Muscle of leg (tissue), 11 donors: Measurements from ENCODE around the gene CASP14. TPM values are rescaled to one million over a fixed set of nuclear protein-coding genes. Genes with fewer than 3 reads are reported as not detected.
"Not testable (repeated sequence)": the region's sequence is repeated elsewhere in the genome, so short reads cannot be mapped to it uniquely, and the experiment has no call there.

Source experiments
- DNase-seq: peaks from one replicate; pipeline ENCODE4 v3.0.0; 2013
- H3K27ac ChIP-seq: one replicate; pipeline ENCODE4 v1.5.1; 2013; ENCODE audit warnings: mild to moderate bottlenecking, low read length, control low read depth
- H3K27me3 ChIP-seq: one replicate; pipeline ENCODE4 v1.6.1; 2013; ENCODE audit warnings: low read length; ENCODE audit not compliant: control insufficient read depth, insufficient read depth
- H3K36me3 ChIP-seq: one replicate; pipeline ENCODE4 v1.6.1; 2013; ENCODE audit warnings: low read length; ENCODE audit not compliant: control insufficient read depth, insufficient read depth
- H3K4me1 ChIP-seq: one replicate; pipeline ENCODE4 v1.6.1; 2013; ENCODE audit warnings: low read length; ENCODE audit not compliant: control insufficient read depth, insufficient read depth
- H3K4me3 ChIP-seq: one replicate; pipeline ENCODE4 v1.5.1; 2013; ENCODE audit warnings: low read length, control low read depth
- H3K9me3 ChIP-seq: replicated peaks from 2 replicates; pipeline ENCODE4 v1.6.1; 2013; ENCODE audit warnings: low read depth, low read length; ENCODE audit not compliant: control insufficient read depth
- WGBS: methylation state at CpG from one replicate; pipeline ENCODE4 v1.1.5; 2013; ENCODE audit warnings: missing lambda C conversion rate; ENCODE audit not compliant: insufficient coverage; 5-methylcytosine and 5-hydroxymethylcytosine counted together
- polyA plus RNA-seq, 8 donors: library from polyadenylated mRNA; unstranded; fragments of 120-200 nt; gene quantifications; one replicate each; pipeline versions ENCODE4 v1.2.1 to v1.2.3, GENCODE V29; 2013; ENCODE audit warnings: inconsistent platforms in 1 of 8, low replicate concordance in 1 of 8; ENCODE audit not compliant: insufficient read length in 8 of 8, insufficient read depth in 1 of 8
- total RNA-seq: library from RNA; stranded (reverse); fragments of 120-200 nt; gene quantifications from one replicate; pipeline ENCODE4 v1.2.4, GENCODE V29; 2013

The CASP14 gene
- total and polyA plus RNA-seq, 9 donors: 0.04 to 0.17 (median 0.12) TPM; not detected in 4

- Histone ChIP-seq H3K27me3 (no peaks in the 10 kb centered on the region), H3K27ac (no peak overlapping the region), H3K4me3 (no peak overlapping the region), H3K4me1 (no peaks in the 10 kb centered on the region), H3K9me3 (no peaks in the 10 kb centered on the region), H3K36me3 (no peaks in the 10 kb centered on the region)
- no peak for DNase-seq
- WGBS: 78% methylated on average over 8 of the region's 12 CpGs
Observed at GRCh38 chr19:15062036-15062435, 12.8 kb downstream of the CASP14 start.

- 62% methylated on average over 4 of the region's 4 CpGs for whole genome bisulfite sequencing
- H3K36me3 ChIP-seq: not testable (repeated sequence)
Observed at GRCh38 chr19:15070386-15070785, 21.1 kb downstream of the CASP14 start.

GRCh38 chr19:15072930-15073647, 23.8 kb downstream of the CASP14 start:
- Histone ChIP-seq H3K36me3 (no peaks in the 10 kb centered on the region), H3K27ac (no peak overlapping the region), H3K4me3 (no peak overlapping the region), H3K27me3 (no peaks in the 10 kb centered on the region), H3K9me3 (no peaks in the 10 kb centered on the region), H3K4me1 (no peaks in the 10 kb centered on the region)
- 79% methylated on average over 16 of the region's 23 CpGs for WGBS
- no peak for DNase-seq

More at GRCh38 chr19:15070386-15070785, 21.1 kb downstream of the CASP14 start:
- not testable (repeated sequence) for H3K4me1 ChIP-seq, H3K9me3 ChIP-seq, DNase-seq, H3K27me3 ChIP-seq, H3K27ac ChIP-seq, H3K4me3 ChIP-seq

- no peaks in the 10 kb centered on the region for H3K36me3 ChIP-seq
- no peak for DNase-seq
- 69% methylated on average over 1 of the region's 2 CpGs for WGBS
- H3K27ac ChIP-seq: no peak overlapping the region
- no peaks in the 10 kb centered on the region for H3K27me3 ChIP-seq
- no peak overlapping the region for H3K4me3 ChIP-seq
- no peaks in the 10 kb centered on the region for H3K9me3 ChIP-seq
- H3K4me1 ChIP-seq: no peaks in the 10 kb centered on the region
Observed at GRCh38 chr19:15074371-15074770, 25.1 kb downstream of the CASP14 start.

GRCh38 chr19:15075806-15076205, 26.5 kb downstream of the CASP14 start:
- Histone ChIP-seq H3K27me3 (no peaks in the 10 kb centered on the region), H3K9me3 (no peaks in the 10 kb centered on the region), H3K27ac (no peak overlapping the region), H3K4me3 (no peak overlapping the region), H3K4me1 (no peaks in the 10 kb centered on the region), H3K36me3 (no peaks in the 10 kb centered on the region)
- no CpG with 5 or more reads among the region's 4 CpGs for WGBS
- no peak for DNase-seq

GRCh38 chr19:15080002-15080401, 30.7 kb downstream of the CASP14 start:
- H3K36me3 ChIP-seq, H3K27me3 ChIP-seq, DNase-seq, H3K4me3 ChIP-seq, H3K9me3 ChIP-seq, H3K27ac ChIP-seq, H3K4me1 ChIP-seq: not testable (repeated sequence)
- WGBS: no CpG with 5 or more reads among the region's 4 CpGs

GRCh38 chr19:15081911-15082310, 32.6 kb downstream of the CASP14 start, which contains the start of gene OR1I1:
TSS of gene OR1I1 (plus strand) at chr19:15082211. CDS start at chr19:15087066, 4,855 bp downstream.
- no peaks in the 10 kb centered on the region for H3K4me1 ChIP-seq
- 40% methylated on average over 1 of the region's 6 CpGs for WGBS
- H3K27me3 ChIP-seq: peaks cover 8% of the 10 kb centered on the region
- H3K36me3 ChIP-seq: no peaks in the 10 kb centered on the region
- no peak within 1 kb of the TSS for H3K27ac ChIP-seq
- no peaks in the 10 kb centered on the region for H3K9me3 ChIP-seq
- no peak for DNase-seq
- H3K4me3 ChIP-seq: no peak within 1 kb of the TSS

GRCh38 chr19:15087182-15087581, 37.9 kb downstream of the CASP14 start:
- DNase-seq: no peak
- H3K27ac ChIP-seq: no peak overlapping the region
- H3K36me3 ChIP-seq: no peaks in the 10 kb centered on the region
- no peak overlapping the region for H3K4me3 ChIP-seq
- peaks cover 11% of the 10 kb centered on the region for H3K27me3 ChIP-seq
- no peaks in the 10 kb centered on the region for H3K9me3 ChIP-seq
- peaks cover 3% of the 10 kb centered on the region for H3K4me1 ChIP-seq
- WGBS: 74% methylated on average over 11 of the region's 11 CpGs

- WGBS: 24% methylated on average over 9 of the region's 13 CpGs
- no peak overlapping the region for H3K4me3 ChIP-seq
- peak; percentile 84 for DNase-seq
- no peaks in the 10 kb centered on the region for H3K9me3 ChIP-seq
- no peak overlapping the region for H3K27ac ChIP-seq
- peaks cover 5% of the 10 kb centered on the region for H3K4me1 ChIP-seq
- no peaks in the 10 kb centered on the region for H3K36me3 ChIP-seq
- peaks cover 3% of the 10 kb centered on the region for H3K27me3 ChIP-seq
Observed at GRCh38 chr19:15091918-15092753, 42.9 kb downstream of the CASP14 start.

GRCh38 chr19:15093001-15093400, 43.7 kb downstream of the CASP14 start:
- H3K27me3 ChIP-seq: peaks cover 3% of the 10 kb centered on the region
- H3K4me3 ChIP-seq: no peak overlapping the region
- peaks cover 5% of the 10 kb centered on the region for H3K4me1 ChIP-seq
- no peaks in the 10 kb centered on the region for H3K9me3 ChIP-seq
- H3K36me3 ChIP-seq: no peaks in the 10 kb centered on the region
- WGBS: no CpG with 5 or more reads among the region's 2 CpGs
- H3K27ac ChIP-seq: no peak overlapping the region
- no peak for DNase-seq
